ENCODE results near the gene TLL2. TPM values are rescaled to one million over a fixed set of nuclear protein-coding genes. Genes with fewer than 3 reads are reported as not detected.

TLL2 gene
- total and polyA plus RNA-seq, 3 donors from 2014 or later: 0.39 to 0.68 (median 0.67) TPM

- 80 to 91% methylated on average over 9 of the region's 9 CpGs for WGBS, 2 donors
- Histone ChIP-seq H3K27me3 (no peaks in the 10 kb centered on the region), H3K36me3 (ENCODE audit: low read depth, missing control alignments) (no peaks in the 10 kb centered on the region), H3K27ac (no peak overlapping the region), H3K9me3 (no peaks in the 10 kb centered on the region), H3K4me3 (no peak overlapping the region), H3K4me1 (no peaks in the 10 kb centered on the region)
- intact Hi-C loops (cut with DNase I; ENCODE audit: low total_unique reads): no loop called here
- DNase-seq: no peak
- no peak for TF ChIP-seq POLR2A (IDR thresholded peaks at IDR 0.05)
- TF ChIP-seq, protein P1, sequence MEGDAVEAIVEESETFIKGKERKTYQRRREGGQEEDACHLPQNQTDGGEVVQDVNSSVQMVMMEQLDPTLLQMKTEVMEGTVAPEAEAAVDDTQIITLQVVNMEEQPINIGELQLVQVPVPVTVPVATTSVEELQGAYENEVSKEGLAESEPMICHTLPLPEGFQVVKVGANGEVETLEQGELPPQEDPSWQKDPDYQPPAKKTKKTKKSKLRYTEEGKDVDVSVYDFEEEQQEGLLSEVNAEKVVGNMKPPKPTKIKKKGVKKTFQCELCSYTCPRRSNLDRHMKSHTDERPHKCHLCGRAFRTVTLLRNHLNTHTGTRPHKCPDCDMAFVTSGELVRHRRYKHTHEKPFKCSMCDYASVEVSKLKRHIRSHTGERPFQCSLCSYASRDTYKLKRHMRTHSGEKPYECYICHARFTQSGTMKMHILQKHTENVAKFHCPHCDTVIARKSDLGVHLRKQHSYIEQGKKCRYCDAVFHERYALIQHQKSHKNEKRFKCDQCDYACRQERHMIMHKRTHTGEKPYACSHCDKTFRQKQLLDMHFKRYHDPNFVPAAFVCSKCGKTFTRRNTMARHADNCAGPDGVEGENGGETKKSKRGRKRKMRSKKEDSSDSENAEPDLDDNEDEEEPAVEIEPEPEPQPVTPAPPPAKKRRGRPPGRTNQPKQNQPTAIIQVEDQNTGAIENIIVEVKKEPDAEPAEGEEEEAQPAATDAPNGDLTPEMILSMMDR (IDR thresholded peaks at IDR 0.05): no peak
These were observed 39.9 kb downstream of the TLL2 start for GRCh38 chr10:96473866-96474265.

- intact Hi-C loops (cut with DNase I; ENCODE audit: low total_unique reads): no loop called here
- DNase-seq: peak; percentile 48
- Histone ChIP-seq H3K4me3 (no peak overlapping the region), H3K4me1 (no peaks in the 10 kb centered on the region), H3K9me3 (no peaks in the 10 kb centered on the region), H3K36me3 (ENCODE audit: low read depth, missing control alignments) (no peaks in the 10 kb centered on the region), H3K27ac (no peak overlapping the region), H3K27me3 (no peaks in the 10 kb centered on the region)
- 32 to 57% methylated on average over 3 to 4 of the region's 4 CpGs for WGBS, 2 donors
- no peak for TF ChIP-seq POLR2A (IDR thresholded peaks at IDR 0.05)
- TF ChIP-seq, protein P1 (IDR thresholded peaks at IDR 0.05): peak in 1 of 3 experiments; percentile 45
These were observed 43.5 kb downstream of the TLL2 start for GRCh38 chr10:96470116-96470743.

GRCh38 chr10:96468845-96469244, 44.9 kb downstream of the TLL2 start:
- WGBS, 2 donors: 67 to 77% methylated on average over 5 of the region's 5 CpGs
- no peaks in the 10 kb centered on the region for H3K4me1 ChIP-seq
- no peak overlapping the region for H3K27ac ChIP-seq
- no peak for DNase-seq
- intact Hi-C loops (cut with DNase I; ENCODE audit: low total_unique reads): no loop called here
- no peak overlapping the region for H3K4me3 ChIP-seq
- no peaks in the 10 kb centered on the region for H3K36me3 ChIP-seq (ENCODE audit: low read depth, missing control alignments)
- H3K9me3 ChIP-seq: no peaks in the 10 kb centered on the region
- TF ChIP-seq, protein P1 (IDR thresholded peaks at IDR 0.05): no peak
- TF ChIP-seq POLR2A (IDR thresholded peaks at IDR 0.05): no peak
- no peaks in the 10 kb centered on the region for H3K27me3 ChIP-seq

DNA sequence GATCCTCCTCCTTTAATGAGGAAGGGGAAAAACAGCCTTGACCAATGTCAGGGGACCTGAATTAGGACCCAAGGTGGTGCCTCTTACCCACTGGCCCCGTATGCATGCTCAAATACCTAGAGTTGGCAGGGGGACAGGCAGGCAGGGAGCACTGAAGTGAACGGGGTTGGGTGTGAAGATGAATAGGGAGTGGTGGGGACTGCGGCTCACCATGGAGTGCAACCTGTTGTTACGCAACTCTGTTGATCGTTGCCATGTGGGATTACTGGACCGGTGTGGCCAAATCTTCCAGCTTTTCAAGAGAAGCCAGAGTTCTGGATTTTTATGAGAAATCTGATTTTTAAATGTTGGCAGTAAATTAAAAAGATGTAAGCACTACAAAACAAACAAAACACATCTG, 48.1 kb downstream of the TLL2 start:
- WGBS, 2 donors: 96 to 98% methylated on average over 6 of the region's 6 CpGs
- no peak overlapping the region for H3K4me3 ChIP-seq
- H3K9me3 ChIP-seq: no peaks in the 10 kb centered on the region
- no peak for DNase-seq
- no peaks in the 10 kb centered on the region for H3K27me3 ChIP-seq
- intact Hi-C loops (cut with DNase I; ENCODE audit: low total_unique reads): no loop called here
- TF ChIP-seq, protein P1 (IDR thresholded peaks at IDR 0.05): no peak
- TF ChIP-seq POLR2A (IDR thresholded peaks at IDR 0.05): no peak
- no peak overlapping the region for H3K27ac ChIP-seq
- H3K4me1 ChIP-seq: no peaks in the 10 kb centered on the region
- H3K36me3 ChIP-seq (ENCODE audit: low read depth, missing control alignments): no peaks in the 10 kb centered on the region

DNA sequence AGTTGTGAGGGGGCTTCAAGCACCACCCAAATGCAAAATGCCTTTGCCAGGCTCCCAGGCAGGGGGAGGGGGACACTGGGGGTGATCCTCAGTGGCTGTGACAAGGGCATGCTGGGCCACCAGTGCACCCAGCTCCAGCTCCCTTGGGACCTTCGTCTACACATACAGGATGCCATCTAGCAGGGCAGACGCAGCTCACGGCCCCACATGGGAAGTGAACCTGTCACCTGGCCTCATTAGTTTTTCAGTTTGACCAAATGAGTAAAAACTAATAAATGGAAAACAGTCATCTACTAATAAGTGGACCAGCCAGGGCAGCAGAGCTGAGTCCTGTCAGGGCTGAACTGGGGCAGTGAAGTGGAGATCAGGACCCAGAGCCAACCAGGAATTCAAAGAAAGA, 50.2 kb downstream of the TLL2 start:
- WGBS, 2 donors: 90% methylated on average over 3 of the region's 3 CpGs
- no peaks in the 10 kb centered on the region for H3K36me3 ChIP-seq (ENCODE audit: low read depth, missing control alignments)
- no peak overlapping the region for H3K4me3 ChIP-seq
- no peaks in the 10 kb centered on the region for H3K9me3 ChIP-seq
- H3K27ac ChIP-seq: no peak overlapping the region
- no peak for DNase-seq
- intact Hi-C loops (cut with DNase I; ENCODE audit: low total_unique reads): no loop called here
- no peaks in the 10 kb centered on the region for H3K27me3 ChIP-seq
- TF ChIP-seq, protein P1 (IDR thresholded peaks at IDR 0.05): no peak
- TF ChIP-seq POLR2A (IDR thresholded peaks at IDR 0.05): no peak
- H3K4me1 ChIP-seq: no peaks in the 10 kb centered on the region
